ENCODE results near the gene SHISAL2A. TPM values are rescaled to one million over a fixed set of nuclear protein-coding genes. Genes with fewer than 3 reads are reported as not detected.
A peak's percentile ranks its signal among the peaks of the same experiment; 100 is the strongest.
"Not testable (repeated sequence)": the region's sequence is repeated elsewhere in the genome, so short reads cannot be mapped to it uniquely, and the experiment has no call there.

The SHISAL2A gene
- total RNA-seq, 2 experiments from 2014 or later, result 25.9 to 28.4 TPM

GRCh38 chr1:52686830-52687229, 53.9 kb downstream of the SHISAL2A start:
- intact Hi-C loops (cut with DNase I, micrococcal nuclease), result loop anchor here (1.0 to 10.0 kb wide), 12 partner anchors 50 to 790 kb away; partner anchors contain the start of genes ORC1 (in 2 of the 2), PRPF38A (in 2 of the 2), TUT4 (in 2 of the 2) and ZFYVE9 (in 2 of the 2)
- Mint-ChIP-seq H3K36me3 (ENCODE audit: low read depth) (peaks cover 29% of the 10 kb centered on the region), H3K9me3 (no peaks in the 10 kb centered on the region), H3K27ac (no peak overlapping the region), H3K27me3 (no peaks in the 10 kb centered on the region), H3K4me3 (no peak overlapping the region), H3K4me1 (ENCODE audit: low read depth) (peaks cover 9% of the 10 kb centered on the region)
- DNase-seq (no peak), ATAC-seq (ENCODE audit: poor library complexity) (no peak)
- Histone ChIP-seq H3K27me3 (ENCODE audit: control insufficient read depth in 1 of 2, insufficient read depth in 2 of 2, low read length in 2 of 2) (no peaks in the 10 kb centered on the region), H3K4me3 (ENCODE audit: low read length) (no peak overlapping the region), H3K9me3 (ENCODE audit: control insufficient read depth in 1 of 2, insufficient read depth in 1 of 2, low read length in 2 of 2) (peaks cover 0 to 4% of the 10 kb centered on the region in 2 experiments), H3K36me3 (ENCODE audit: insufficient read depth, low read length) (peaks cover 18% of the 10 kb centered on the region), H3K4me1 (ENCODE audit: insufficient read depth, low read length) (peaks cover 9% of the 10 kb centered on the region), H3K27ac (ENCODE audit: low read depth in 1 of 2, low read length in 2 of 2) (no peak overlapping the region)
- ChIA-PET POLR2A (interaction anchor here (0.5 to 1.9 kb wide), 13 partner anchors 16 to 600 kb away, joined by 3 to 8 read pairs (median 3); partner anchors contain the start of genes CC2D1B, ORC1, PRPF38A and SHISAL2A), CTCF (interaction anchor here (0.6 to 2.0 kb wide), 26 partner anchors 11 to 790 kb away, joined by 3 to 8 read pairs (median 4); partner anchors contain the start of genes COA7, ORC1, PRPF38A and SHISAL2A)
- no peak for TF ChIP-seq CTCF (IDR thresholded peaks at IDR 0.05)

GRCh38 chr1:52691821-52692220, 58.9 kb downstream of the SHISAL2A start:
- Histone ChIP-seq H3K36me3 (ENCODE audit: insufficient read depth, low read length) (peaks cover 26% of the 10 kb centered on the region), H3K27me3 (ENCODE audit: control insufficient read depth in 1 of 2, insufficient read depth in 2 of 2, low read length in 2 of 2) (no peaks in the 10 kb centered on the region), H3K27ac (ENCODE audit: low read depth in 1 of 2, low read length in 2 of 2) (no peak overlapping the region), H3K9me3 (ENCODE audit: control insufficient read depth in 1 of 2, insufficient read depth in 1 of 2, low read length in 2 of 2) (no peaks in the 10 kb centered on the region), H3K4me3 (ENCODE audit: low read length) (no peak overlapping the region), H3K4me1 (ENCODE audit: insufficient read depth, low read length) (no peaks in the 10 kb centered on the region)
- Mint-ChIP-seq H3K27ac (no peak overlapping the region), H3K36me3 (ENCODE audit: low read depth) (peaks cover 20% of the 10 kb centered on the region), H3K4me1 (ENCODE audit: low read depth) (no peaks in the 10 kb centered on the region), H3K4me3 (no peak overlapping the region), H3K27me3 (no peaks in the 10 kb centered on the region), H3K9me3 (no peaks in the 10 kb centered on the region)
- intact Hi-C loops (cut with DNase I, micrococcal nuclease), result no loop called here
- DNase-seq, result peak in 1 of 14 experiments; percentile 35
- ChIA-PET CTCF (no interaction called here), POLR2A (interaction anchor here (0.6 kb wide), 1 partner anchor 12 kb away, joined by 3 read pairs; no protein-coding TSS in a partner anchor)
- no peak for ATAC-seq (ENCODE audit: poor library complexity)
- TF ChIP-seq CTCF (IDR thresholded peaks at IDR 0.05), result no peak

- no peaks in the 10 kb centered on the region for H3K9me3 ChIP-seq (ENCODE audit: control insufficient read depth in 1 of 2, insufficient read depth in 1 of 2, low read length in 2 of 2)
- TF ChIP-seq CTCF (IDR thresholded peaks at IDR 0.05), result no peak
- Mint-ChIP-seq H3K4me3 (no peak overlapping the region), H3K4me1 (ENCODE audit: low read depth) (peaks cover 6% of the 10 kb centered on the region), H3K9me3 (no peaks in the 10 kb centered on the region), H3K27me3 (no peaks in the 10 kb centered on the region), H3K27ac (no peak overlapping the region), H3K36me3 (ENCODE audit: low read depth) (peaks cover 14% of the 10 kb centered on the region)
- ChIA-PET CTCF (no interaction called here), POLR2A (interaction anchor here (0.6 kb wide), 1 partner anchor 11 kb away, joined by 3 read pairs; no protein-coding TSS in a partner anchor)
- H3K4me3 ChIP-seq (ENCODE audit: low read length), result no peak overlapping the region
- H3K36me3 ChIP-seq (ENCODE audit: insufficient read depth, low read length), result peaks cover 21% of the 10 kb centered on the region
- H3K27me3 ChIP-seq (ENCODE audit: control insufficient read depth in 1 of 2, insufficient read depth in 2 of 2, low read length in 2 of 2), result no peaks in the 10 kb centered on the region
- H3K27ac ChIP-seq (ENCODE audit: low read depth in 1 of 2, low read length in 2 of 2), result no peak overlapping the region
- H3K4me1 ChIP-seq (ENCODE audit: insufficient read depth, low read length), result peaks cover 8% of the 10 kb centered on the region
- intact Hi-C loops (cut with DNase I, micrococcal nuclease), result no loop called here
- no peak for ATAC-seq (ENCODE audit: poor library complexity)
- no peak for DNase-seq
Observed at GRCh38 chr1:52692697-52693096, 59.7 kb downstream of the SHISAL2A start.

GRCh38 chr1:52693351-52693750, 60.4 kb downstream of the SHISAL2A start:
- H3K9me3 ChIP-seq (ENCODE audit: control insufficient read depth in 1 of 2, insufficient read depth in 1 of 2, low read length in 2 of 2); H3K27ac Mint-ChIP-seq; H3K4me3 Mint-ChIP-seq; ATAC-seq (ENCODE audit: poor library complexity); H3K27me3 Mint-ChIP-seq; intact Hi-C loops (cut with DNase I, micrococcal nuclease); H3K4me1 Mint-ChIP-seq (ENCODE audit: low read depth); H3K27ac ChIP-seq (ENCODE audit: low read depth in 1 of 2, low read length in 2 of 2); H3K4me3 ChIP-seq (ENCODE audit: low read length); POLR2A ChIA-PET; DNase-seq; H3K27me3 ChIP-seq (ENCODE audit: control insufficient read depth in 1 of 2, insufficient read depth in 2 of 2, low read length in 2 of 2); H3K9me3 Mint-ChIP-seq: not testable (repeated sequence)
- Histone ChIP-seq H3K4me1 (ENCODE audit: insufficient read depth, low read length) (peaks cover 13% of the 10 kb centered on the region), H3K36me3 (ENCODE audit: insufficient read depth, low read length) (peaks cover 17% of the 10 kb centered on the region)
- peaks cover 17% of the 10 kb centered on the region for H3K36me3 Mint-ChIP-seq (ENCODE audit: low read depth)
- CTCF ChIA-PET, result interaction anchor here (0.7 kb wide), 1 partner anchor 807 kb away, joined by 3 read pairs; no protein-coding TSS in a partner anchor
